GM19463 (cell line): ENCODE data around the gene OPCML.

Source experiments
- ATAC-seq: cut with Tn5 transposase; IDR thresholded peaks from one replicate; pipeline ENCODE4 v1.9.1; 2021; ENCODE audit warnings: mild to moderate bottlenecking, moderate library complexity; ENCODE audit not compliant: unreplicated experiment

OPCML gene

DNA sequence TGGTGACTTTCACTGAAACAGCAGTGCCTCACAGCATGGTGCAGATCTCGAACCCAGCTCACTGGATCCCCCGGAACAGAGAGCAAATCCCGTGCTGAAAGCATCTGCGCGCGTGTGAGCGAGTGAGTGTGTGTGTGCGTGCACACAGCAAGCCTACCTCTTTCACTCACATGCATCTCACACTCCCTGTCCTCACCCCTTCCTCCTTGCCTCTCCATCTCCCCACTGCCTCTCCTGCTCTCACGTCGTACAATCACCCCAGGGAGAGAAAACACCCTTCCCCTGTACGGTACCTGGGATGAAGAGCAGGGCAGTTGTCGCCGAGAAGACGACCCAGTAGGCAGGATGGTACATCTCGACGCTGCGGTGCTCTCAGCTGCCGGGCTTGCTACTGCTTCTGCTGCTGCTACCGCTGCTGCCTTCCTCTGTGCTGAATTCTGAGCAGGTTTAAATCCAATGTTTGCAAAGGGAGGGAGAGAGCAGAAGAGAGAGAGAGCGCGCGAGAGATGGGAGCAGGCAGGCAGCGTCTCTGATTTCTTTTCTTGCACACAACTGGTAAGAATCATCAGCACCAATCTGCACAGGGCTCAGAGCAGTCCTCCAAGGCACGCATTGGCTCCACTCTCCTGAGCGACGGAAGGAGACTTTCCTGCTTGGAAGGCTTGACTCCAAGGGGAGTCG lies at the start of gene OPCML:
Gene OPCML, minus strand, starts transcription at position 531 of the 681 bp plus-strand sequence.
- no peak for ATAC-seq

DNA sequence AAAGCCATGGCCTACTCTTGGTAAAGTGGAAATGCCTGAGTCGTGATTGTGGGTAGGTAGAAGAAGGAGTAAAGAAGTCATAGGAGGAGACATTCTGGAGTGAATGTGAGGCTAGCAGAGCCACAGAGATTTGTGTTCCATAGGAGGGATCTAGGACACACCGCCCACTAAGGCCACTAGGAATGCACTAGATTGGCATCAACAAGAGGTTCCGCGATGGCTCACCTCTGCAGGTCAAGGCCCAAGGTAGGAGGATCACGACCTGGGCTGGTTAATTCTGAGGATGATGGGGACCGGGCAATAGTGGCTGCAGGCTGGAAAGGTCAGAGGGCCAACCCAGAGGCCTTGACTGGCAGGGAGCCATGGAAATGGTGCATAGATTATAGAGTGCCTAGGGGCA lies 48.8 kb upstream of the OPCML start:
- no peak for ATAC-seq

DNA sequence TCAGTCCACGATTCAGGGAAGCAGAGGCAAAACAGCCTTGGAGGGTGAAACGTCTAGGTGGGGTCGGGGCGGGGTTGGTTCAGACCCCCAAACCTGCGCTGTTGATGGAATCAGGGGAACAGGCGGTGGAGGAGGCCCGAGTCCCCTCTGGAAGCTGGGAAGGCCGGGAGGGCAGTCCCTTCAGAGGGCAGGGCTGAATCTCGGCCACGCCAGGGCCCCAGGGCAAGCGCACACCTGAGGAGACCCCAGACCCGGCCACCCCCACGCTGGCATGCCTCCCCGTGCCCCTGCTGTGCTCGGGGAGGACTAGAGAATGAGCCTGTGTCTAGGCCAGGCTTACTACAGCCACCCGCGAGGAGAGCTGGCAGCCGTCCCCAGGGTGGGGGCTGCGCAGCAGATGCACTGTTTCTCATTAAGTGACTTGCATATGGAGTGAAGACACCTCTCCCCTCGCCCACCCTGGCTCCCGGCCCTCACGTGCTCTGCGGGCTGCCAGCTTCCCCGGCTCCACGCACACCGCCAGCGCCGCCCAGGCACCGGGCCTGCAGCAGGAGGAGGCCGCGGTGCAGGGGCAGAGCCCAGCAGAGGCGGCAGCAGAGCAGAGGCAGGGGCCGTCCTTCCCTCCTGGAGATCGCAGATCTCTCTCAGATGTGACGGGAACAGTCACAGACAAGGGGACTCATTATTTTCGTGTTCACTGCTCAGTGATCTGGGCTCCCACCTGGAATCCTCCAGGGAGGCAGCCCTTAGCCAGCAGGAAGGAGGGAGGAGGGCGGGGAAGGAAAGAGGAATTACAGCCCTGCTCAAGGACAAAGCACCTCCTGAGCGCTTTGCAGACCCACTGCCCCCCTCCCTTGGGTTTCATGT lies 47.1 kb upstream of the OPCML start:
- no peak for ATAC-seq

DNA sequence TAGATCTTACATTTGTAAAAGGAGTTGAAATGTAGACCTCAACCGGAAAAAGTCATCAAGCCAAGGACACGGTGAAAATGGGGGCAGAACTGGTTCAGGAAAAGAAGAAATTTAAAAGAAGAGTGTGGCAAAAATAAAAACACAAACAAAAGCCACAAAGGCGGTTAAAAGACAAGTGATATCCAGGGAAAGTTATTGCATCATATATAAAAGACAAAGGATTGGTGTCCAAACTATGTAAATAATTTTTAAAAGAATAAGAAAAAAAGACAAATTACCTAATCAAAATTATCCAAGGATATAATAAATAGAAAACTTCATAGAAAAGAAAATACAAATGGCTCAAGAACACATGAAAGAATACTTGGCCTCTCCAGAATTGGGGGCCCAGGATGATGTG lies 45.1 kb upstream of the OPCML start:
- no peak for ATAC-seq

DNA sequence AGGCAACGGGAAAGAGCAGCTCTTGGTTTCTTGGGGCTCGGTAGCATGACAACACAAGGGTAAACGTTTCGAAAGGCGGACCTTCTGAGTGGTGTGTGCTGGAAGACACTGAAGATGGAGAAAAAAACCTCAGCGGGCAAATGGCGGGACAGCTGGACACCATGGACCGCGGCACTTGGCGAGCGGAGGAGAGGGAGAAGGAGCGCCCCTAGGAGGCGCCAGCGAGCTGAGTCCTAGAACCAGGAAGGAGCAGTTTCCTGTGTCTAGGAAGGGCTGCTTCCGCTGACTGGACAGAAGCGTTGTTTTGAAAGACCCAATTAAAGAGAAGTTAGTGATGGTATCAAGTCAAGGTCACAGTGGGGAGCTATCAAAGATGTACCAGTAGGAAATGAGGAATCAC lies 44.0 kb upstream of the OPCML start:
- no peak for ATAC-seq

DNA sequence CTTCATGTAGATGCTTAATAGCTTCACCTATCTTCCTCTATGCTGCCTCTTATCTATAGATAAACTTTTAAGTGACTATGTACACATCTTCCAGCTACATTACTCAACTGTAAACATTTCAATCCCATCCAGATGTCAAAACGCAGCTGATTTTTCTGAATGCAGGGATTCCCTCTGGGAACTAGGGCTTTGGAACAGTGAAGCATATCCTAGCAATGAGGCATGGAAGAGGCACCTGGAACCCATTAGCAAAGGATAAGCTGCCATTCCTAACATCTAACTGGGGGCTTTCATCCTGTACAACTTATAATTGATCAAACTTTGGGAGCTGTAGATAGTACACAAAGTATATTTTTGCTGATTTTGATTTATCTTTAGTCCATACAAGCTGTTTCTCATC lies 40.8 kb upstream of the OPCML start:
- ATAC-seq = no peak

DNA sequence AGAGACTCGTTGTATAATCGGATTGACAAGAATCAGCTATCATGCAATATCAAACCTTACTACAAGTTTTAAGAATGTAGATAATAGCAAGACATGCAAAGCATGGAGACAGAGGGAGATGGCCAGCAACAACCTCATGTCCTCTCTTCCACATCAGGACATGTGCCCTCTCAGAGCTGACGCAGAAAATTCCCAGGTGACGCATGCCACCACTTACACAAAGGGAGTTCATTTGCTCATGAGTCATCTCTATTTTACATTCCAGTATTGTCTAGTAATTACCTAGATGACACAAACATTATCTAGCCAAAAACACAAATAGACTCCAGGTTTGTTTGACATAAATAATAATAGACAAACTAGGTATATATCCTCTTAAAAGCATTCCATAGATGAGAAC lies 38.1 kb upstream of the OPCML start:
- no peak for ATAC-seq

DNA sequence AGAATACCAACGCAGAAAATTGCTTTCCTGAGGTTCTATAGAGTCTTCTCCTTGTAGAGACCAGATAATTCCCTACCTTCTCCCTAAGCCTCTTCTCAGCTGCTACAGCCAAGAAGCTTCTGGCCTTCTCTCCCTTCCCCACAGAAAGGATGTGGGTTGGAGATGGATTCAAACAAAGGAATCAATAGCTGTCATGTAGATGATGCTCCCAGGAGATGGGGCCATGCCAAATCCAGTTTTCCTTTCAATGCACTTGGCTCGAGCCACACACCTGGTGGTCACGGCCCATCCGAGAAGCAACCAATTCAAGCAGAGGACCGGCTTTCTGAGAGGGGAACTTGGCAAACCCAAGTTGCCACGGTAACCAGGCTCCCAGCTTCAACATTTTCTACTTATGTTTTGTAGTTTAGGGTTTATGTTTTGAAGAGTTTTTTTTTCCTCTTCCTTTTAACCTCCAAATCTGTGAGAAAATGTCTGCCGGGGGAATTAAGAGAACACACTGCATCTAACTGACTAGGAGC lies 31.3 kb upstream of the OPCML start:
- no peak for ATAC-seq

DNA sequence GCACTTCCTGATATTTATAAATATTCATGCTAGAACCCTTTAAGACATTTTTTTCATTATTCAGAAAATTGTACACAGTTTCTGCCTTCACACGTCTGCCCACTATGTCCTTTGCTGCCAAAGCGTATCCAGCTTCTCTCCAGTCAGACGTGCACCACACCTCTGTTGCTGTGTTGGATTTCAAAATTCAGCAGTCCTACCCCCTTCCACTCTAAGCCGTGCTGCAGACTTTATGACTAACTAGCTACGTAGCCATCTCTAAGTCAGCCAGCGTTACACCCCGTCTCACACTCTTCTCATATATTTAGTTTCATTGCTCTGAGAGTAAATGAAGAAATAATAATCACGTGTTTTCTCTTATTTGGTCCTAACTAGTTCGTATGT lies 28.2 kb upstream of the OPCML start:
- no peak for ATAC-seq

DNA sequence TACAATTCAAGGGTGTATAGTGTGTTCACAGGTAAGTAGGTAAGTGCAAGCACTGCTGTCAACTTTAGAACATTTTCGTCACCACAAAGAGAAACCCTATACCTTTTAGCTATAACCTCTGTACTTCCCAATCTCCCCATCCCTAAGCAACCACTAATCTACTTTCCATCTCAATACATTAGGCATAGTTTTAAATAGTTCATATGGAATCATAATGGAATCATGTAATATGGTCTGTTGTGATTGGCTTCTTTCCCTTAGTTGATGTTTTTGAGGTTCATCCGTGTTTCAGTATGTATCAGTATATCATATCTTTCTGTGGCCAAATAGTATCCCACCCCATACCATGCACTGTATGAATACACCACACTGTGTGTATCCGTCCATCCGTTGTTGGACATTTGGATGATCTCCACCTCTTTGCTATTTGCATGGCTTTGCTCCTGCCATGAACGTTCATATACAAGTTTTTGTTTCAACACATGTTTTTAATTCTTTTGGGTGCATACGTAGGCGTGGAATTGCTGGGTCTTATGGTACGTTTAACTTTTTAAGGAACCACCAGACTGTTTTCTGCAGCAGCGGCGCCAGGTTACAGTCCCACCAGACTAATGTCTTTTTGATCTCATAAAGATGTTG lies 27.7 kb upstream of the OPCML start:
- ATAC-seq = no peak

DNA sequence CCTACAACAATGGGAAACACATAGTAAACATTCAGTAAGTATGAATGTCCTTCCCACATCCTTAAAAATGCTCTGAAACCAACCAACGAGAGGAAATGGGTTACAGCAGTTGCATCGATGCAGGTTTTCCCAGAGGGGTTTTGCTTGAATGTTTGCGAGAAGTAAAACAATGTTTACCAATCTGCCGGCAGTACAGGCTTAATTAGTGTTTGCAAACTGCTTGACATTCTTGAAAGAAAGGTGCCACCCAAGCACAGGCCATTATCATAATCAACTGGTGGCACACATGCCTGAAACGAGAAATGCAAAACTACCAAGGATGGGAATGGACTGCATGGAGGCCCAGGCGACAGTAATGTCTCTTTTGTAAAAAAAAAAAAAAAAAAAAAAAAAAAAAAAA lies 27.1 kb upstream of the OPCML start:
- ATAC-seq = no peak

DNA sequence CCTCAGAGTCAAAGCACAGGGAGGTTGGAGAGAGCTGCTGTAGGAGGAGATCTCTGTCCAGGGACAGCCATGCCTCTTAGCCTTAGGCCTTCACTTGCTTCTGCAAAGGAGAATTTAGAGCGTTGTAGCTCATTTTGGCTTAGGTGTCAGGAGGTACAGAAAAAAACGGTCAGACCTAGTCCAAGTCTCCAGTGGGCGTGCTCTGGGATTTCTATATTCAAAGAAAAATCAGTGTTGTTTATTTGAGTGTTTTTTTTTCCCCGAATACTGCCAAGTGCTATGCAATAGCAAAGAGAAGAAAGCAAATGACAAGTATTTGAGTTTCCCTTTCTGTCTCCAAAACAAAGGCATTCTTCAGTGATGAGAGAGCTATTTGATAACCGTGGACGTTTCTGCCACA lies 22.7 kb upstream of the OPCML start:
- no peak for ATAC-seq

DNA sequence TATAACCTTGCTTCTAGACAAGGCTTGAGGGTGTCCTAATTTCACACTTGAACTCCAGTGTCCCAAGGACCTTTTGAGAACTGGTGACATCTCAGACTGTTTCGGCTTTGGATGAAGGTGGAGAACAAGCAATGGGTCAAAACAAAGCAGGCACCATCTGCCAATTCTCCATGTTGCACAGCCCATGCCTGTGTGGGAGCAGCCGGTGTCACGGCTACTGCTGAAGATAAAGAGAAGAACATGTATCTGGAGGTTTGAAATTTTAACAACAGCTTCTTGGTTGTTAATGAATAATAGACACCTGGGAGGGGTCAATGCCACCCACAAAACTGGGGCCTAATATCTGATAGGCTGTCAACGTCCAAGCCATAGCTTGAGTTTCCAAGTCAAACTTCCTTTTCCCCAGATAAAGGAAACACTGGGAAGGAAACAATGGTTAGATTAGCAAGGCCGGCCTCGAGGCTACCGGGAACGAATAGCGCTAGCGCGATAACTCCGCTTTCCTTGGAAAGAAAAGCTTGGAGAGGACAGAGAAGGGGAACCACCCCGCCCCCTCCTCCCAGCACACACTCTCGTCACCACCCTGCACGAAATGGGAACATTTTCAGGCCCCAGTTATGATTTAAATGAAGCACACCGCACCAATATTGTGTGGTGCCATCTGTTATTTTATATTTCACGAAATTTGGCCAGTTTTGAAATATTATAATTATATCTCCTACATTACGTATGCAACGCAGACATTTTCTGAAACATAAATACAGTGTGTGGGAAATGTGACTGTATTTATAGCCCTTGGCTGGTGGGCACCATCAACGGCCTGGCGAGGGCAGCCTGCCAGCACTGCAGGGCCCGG lies 21.8 kb upstream of the OPCML start:
- no peak for ATAC-seq

DNA sequence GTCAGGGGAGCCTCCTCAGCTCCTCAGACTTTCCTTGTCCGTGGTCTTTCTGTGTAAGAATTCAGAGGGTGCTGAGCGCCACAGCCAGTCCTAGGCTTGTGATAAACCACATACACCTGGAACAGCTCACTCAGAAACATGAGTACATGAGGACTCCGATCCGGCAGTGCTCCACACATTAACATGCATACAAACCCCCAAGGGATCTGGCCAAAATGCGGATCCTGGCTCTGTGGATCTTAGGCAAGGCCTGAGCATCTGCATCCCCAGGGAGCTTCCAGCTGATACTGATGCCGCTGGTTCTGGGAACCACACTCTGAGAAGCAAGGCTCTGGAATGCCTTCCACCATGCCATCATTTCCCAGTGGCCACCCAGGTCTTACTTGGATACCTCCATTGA lies 20.6 kb upstream of the OPCML start:
- ATAC-seq = no peak

DNA sequence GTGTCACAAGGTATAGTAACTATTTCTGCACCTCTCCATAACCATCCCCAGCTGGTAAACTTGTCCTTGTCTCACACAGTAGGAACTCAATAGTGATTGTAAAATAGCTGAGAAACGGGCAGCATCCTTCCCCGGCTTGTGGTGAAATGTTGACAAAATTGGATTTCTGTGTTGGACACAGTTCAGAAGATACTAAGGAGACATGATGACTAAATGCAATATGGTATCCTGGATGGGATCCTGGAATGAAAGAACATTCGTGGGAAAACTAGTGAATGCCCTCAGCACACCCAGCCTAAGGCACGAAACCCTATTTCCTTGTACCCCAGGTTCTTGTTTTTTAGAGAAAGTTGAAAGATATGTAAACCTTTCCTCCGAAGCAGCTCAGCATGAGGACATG lies 18.8 kb upstream of the OPCML start:
- no peak for ATAC-seq

DNA sequence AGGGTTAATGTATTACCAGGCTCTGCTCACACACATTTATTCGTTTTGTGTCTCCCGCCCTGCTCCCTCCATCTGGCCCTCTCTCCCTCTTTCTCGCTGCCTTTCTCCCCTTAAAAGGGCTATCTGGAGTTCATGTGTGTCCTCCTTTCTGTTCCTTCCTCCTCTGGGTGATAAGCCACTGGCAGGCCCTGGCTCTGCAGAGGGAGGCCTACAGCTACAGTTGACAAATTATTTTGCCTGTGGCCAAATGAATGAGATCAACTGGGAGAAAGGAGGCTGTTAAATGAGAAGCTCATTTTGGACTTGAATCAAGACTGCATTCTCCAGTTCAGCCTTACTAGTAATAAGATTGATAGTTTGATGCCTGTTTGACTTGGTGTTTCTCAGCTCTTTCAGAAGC lies 17.5 kb upstream of the OPCML start:
- no peak for ATAC-seq

DNA sequence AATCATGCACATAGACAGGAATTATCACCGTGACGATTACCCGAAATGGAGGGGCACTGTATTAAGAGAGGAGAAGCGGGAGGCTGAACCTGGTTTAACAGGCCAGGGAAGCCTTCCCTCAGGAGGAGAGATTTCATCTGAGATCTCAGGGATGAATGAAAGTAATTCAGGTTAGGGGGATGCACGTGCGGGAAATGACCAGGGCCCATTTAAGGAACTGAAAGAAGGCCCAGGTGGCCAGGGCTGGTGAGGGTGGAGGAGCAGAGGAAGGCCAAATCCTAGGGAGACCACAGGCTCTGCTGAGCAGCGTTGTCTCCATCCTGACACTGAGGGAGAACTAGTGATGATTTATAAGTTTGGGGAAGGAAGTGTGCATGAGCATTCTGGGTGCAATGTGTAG lies 16.3 kb upstream of the OPCML start:
- ATAC-seq = no peak

DNA sequence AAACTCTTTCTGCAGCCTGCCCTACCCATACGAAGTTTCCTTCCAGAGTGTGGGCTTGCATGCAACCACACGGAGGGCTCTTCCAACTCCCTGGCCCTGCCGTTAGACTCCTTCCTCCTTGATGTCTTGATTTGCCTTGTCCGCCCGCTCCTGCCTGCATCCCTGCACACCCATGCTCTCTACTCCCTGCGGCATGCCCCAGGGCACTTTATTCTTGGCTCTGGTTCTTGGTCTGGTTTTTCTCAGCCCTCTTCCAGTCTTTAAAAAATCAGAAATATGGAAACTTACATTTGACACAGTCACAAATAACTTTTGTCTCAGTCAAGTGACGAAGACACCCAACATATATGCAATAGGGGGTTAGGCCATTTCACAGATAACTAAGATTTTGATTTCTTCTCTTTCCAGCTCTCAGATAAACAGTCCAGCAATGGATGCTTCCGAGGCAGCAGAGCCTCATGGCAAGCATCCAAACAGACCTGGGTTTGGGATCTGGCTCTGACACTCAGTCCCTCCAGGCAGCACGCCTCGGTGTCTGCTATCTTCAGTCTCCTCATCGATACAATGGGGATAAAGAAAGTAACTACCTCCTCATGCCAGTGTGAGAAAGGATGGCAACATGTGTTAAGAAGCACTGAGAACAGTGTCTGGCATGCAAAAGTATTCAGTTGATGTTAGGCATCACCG lies 15.7 kb upstream of the OPCML start:
- no peak for ATAC-seq

DNA sequence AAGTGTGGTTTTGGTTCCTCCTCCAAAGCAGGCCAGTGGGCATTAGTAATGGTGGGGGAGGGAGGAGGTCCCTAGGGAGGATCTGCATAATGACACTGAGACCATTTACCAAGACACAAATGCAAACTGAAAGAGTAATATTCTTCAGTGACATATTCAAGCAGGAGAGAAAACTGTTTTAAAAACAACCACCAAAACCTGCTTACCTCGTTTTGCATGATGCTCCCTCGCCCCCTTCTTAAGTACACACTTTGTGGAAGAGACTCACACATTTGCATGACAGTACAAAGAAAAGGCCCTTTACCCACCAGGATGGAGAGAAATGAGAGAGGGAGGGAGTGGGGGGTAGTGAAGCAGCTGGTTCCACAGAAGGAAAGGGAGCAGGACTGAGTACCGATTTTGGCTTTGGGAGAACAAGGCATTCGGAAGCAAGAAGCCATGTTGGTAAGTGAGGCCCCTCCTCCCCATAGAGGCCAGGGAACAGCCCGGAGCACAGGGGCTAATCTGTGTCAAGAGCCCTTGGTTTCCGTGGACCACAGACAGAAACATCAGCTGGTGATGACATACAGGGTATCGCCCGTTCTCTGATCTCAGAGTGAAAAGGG lies 13.0 kb upstream of the OPCML start:
- peak; percentile 79 for ATAC-seq

DNA sequence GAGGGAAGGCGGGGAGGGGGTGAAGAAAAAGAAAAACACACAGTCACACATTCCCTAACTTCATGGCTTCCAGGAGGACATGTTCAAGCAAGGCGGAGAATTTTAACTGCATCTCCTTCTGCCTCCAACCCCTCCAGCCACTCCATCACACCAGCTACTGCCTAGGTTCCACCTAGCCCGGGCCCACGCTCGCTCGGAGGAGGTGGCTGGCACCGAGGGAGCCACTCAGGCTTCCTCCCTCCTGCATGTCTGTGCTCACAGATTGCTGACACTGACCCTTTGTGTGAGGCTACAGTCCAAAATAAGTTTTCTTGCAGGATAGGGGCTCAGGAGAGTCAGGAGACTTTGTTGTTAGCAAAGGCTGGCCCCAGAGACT lies 9.4 kb upstream of the OPCML start:
- ATAC-seq = no peak
